ENCODE data around the gene AQR.
"Not testable (repeated sequence)": the region's sequence is repeated elsewhere in the genome, so short reads cannot be mapped to it uniquely, and the experiment has no call there.

Gene AQR

GRCh38 chr15:34812868-34813365, 156.6 kb downstream of the AQR start:
- not testable (repeated sequence) for H3K27ac ChIP-seq (replicated peaks); DNase-seq (ENCODE audit: low read depth in 1 of 2, low spot score in 1 of 2); H3K4me3 ChIP-seq (replicated peaks; ENCODE audit: insufficient read depth, low read length); H3K27me3 ChIP-seq (ENCODE audit: insufficient read depth, poor library complexity, severe bottlenecking)

- no peak overlapping the region for H3K27ac ChIP-seq (replicated peaks)
- no peak for DNase-seq (ENCODE audit: low read depth in 1 of 2, low spot score in 1 of 2)
- no peak overlapping the region for H3K4me3 ChIP-seq (replicated peaks; ENCODE audit: insufficient read depth, low read length)
- peaks cover 7% of the 10 kb centered on the region for H3K27me3 ChIP-seq (ENCODE audit: insufficient read depth, poor library complexity, severe bottlenecking)
- TF ChIP-seq POLR2AphosphoS5 (IDR thresholded peaks at IDR 0.05; ENCODE audit: low read depth) (no peak), REST (IDR thresholded peaks at IDR 0.05; ENCODE audit: insufficient replicate concordance, low read depth) (no peak), CTCF (IDR thresholded peaks at IDR 0.05; ENCODE audit: insufficient read depth, low read length) (no peak), GABPA (IDR thresholded peaks at IDR 0.05; ENCODE audit: low read depth) (no peak), SPI1 (IDR thresholded peaks at IDR 0.05; ENCODE audit: borderline replicate concordance, low read depth) (no peak)
Observed at GRCh38 chr15:34812369-34812768, 157.2 kb downstream of the AQR start.

GRCh38 chr15:34810443-34811129, 159.0 kb downstream of the AQR start:
- no peak overlapping the region for H3K27ac ChIP-seq (replicated peaks)
- DNase-seq (ENCODE audit: low read depth in 1 of 2, low spot score in 1 of 2), result no peak
- TF ChIP-seq REST (IDR thresholded peaks at IDR 0.05; ENCODE audit: insufficient replicate concordance, low read depth) (no peak), SPI1 (IDR thresholded peaks at IDR 0.05; ENCODE audit: borderline replicate concordance, low read depth) (no peak), GABPA (IDR thresholded peaks at IDR 0.05; ENCODE audit: low read depth) (no peak), CTCF (IDR thresholded peaks at IDR 0.05; ENCODE audit: insufficient read depth, low read length) (no peak), POLR2AphosphoS5 (IDR thresholded peaks at IDR 0.05; ENCODE audit: low read depth) (no peak)
- H3K4me3 ChIP-seq (replicated peaks; ENCODE audit: insufficient read depth, low read length), result no peak overlapping the region
- H3K27me3 ChIP-seq (ENCODE audit: insufficient read depth, poor library complexity, severe bottlenecking), result peaks cover 7% of the 10 kb centered on the region

GRCh38 chr15:34809186-34809585, 160.4 kb downstream of the AQR start:
- no peak for DNase-seq (ENCODE audit: low read depth in 1 of 2, low spot score in 1 of 2)
- H3K4me3 ChIP-seq (replicated peaks; ENCODE audit: insufficient read depth, low read length), result no peak overlapping the region
- H3K27ac ChIP-seq (replicated peaks), result no peak overlapping the region
- TF ChIP-seq SPI1 (IDR thresholded peaks at IDR 0.05; ENCODE audit: borderline replicate concordance, low read depth), result no peak
- TF ChIP-seq GABPA (IDR thresholded peaks at IDR 0.05; ENCODE audit: low read depth), result no peak
- no peak for TF ChIP-seq CTCF (IDR thresholded peaks at IDR 0.05; ENCODE audit: insufficient read depth, low read length)
- no peak for TF ChIP-seq POLR2AphosphoS5 (IDR thresholded peaks at IDR 0.05; ENCODE audit: low read depth)
- no peak for TF ChIP-seq REST (IDR thresholded peaks at IDR 0.05; ENCODE audit: insufficient replicate concordance, low read depth)
- peaks cover 5% of the 10 kb centered on the region for H3K27me3 ChIP-seq (ENCODE audit: insufficient read depth, poor library complexity, severe bottlenecking)

All from HL-60 (cell line).